NCI-H1930 (cell line): ENCODE measurements around the gene CGN.
"Not testable (repeated sequence)": the region's sequence is repeated elsewhere in the genome, so short reads cannot be mapped to it uniquely, and the experiment has no call there.

Experiments used
- DNase-seq, 2 experiments: peaks; one replicate each; lab custom pipeline; 2025; lab: John Stamatoyannopoulos, UW

CGN gene

DNA sequence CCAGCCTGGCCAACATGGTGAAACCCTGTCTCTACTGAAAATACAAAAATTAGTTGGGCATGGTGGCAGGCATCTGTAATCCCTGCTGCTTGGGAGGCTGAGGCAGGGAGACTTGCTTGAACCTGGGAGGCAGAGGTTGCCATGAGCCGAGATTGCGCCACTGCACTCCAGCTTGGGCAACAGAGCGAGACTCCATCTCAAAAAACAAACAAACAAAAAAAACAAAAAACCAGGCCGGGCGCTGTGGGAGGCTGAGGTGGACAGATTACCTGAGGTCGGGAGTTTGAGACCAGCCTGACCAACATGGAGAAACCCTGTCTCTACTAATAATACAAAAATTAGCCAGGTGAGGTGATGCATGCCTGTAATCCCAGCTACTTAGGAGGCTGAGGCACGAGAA is 11.2 kb downstream of the CGN start:
- not testable (repeated sequence) for DNase-seq

GRCh38 chr1:151523326-151523725 is 12.1 kb downstream of the CGN start:
- DNase-seq = no peak

DNA sequence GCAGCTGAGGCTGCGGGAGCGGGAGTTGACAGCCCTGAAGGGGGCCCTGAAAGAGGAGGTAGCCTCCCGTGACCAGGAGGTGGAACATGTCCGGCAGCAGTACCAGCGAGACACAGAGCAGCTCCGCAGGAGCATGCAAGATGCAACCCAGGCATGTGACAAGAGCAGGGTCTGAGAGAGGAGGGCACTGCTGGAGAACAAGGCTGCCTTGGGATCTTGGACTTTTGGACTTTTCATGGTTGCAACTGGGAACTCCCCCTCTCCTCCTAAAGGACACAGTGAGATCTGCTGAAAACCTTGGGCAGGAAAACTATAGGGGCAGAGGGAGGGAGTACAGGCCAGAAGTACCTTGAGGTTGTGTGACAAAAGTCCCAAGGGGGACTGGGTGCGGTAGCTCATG is 13.5 kb downstream of the CGN start:
- DNase-seq = no peak

- DNase-seq = no peak
Observed at GRCh38 chr1:151526735-151527525, 15.7 kb downstream of the CGN start.

GRCh38 chr1:151529211-151529702 is 18.1 kb downstream of the CGN start:
- DNase-seq = no peak

DNA sequence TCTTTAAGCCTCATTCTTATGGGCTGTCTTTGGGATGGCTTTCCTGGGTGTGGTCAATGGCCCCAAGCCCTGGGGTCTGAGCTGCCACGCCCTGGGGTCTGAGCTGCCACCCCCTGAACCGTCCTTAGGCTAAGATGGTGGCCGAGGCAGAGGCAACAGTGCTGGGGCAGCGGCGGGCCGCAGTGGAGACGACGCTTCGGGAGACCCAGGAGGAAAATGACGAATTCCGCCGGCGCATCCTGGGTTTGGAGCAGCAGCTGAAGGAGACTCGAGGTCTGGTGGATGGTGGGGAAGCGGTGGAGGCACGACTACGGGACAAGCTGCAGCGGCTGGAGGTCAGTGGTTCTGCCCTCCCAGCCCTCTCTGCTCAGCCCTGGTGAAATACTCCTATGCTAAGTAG is 18.6 kb downstream of the CGN start:
- DNase-seq = no peak

DNA sequence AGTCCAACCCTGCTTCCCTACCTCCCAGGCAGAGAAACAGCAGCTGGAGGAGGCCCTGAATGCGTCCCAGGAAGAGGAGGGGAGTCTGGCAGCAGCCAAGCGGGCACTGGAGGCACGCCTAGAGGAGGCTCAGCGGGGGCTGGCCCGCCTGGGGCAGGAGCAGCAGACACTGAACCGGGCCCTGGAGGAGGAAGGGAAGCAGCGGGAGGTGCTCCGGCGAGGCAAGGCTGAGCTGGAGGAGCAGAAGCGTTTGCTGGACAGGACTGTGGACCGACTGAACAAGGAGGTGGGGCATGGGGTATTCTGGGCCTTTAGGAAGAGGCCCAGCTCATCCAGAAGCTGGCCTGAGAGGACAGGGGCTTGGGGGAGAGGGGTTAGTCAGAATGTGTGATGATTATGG is 19.3 kb downstream of the CGN start:
- DNase-seq = no peak

GRCh38 chr1:151533870-151534269 is 22.7 kb downstream of the CGN start:
- DNase-seq = no peak

DNA sequence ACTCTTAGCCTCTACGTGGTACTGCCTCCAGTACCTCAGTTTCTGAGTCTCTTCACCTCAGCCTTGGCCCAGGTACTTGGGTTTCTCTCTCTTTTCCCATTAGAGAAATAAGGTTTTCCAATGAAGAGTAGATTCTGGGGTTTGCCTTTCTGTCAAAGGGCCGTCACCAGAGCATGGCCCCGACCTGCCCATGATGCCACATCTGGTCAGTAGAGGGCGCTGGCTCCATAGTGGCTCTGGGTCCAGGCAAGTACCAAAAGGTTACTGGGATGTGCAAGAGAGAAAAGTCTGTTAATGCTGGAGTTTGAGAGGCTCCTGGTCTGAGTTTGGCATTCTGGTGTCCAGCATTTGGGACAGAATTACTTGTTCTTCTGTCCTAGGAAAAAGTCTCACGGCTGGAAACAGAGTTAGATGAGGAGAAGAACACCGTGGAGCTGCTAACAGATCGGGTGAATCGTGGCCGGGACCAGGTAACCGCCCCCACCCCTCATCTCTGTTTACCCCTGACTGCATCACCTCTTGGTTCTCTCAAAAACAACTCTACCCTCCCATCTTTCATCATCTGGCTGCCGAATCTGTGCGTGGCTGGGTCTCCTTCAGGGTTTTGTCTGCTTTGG is 23.6 kb downstream of the CGN start:
- peak; percentile 13 to 46 for DNase-seq

GRCh38 chr1:151535326-151536271 is 24.4 kb downstream of the CGN start:
- no peak for DNase-seq

DNA sequence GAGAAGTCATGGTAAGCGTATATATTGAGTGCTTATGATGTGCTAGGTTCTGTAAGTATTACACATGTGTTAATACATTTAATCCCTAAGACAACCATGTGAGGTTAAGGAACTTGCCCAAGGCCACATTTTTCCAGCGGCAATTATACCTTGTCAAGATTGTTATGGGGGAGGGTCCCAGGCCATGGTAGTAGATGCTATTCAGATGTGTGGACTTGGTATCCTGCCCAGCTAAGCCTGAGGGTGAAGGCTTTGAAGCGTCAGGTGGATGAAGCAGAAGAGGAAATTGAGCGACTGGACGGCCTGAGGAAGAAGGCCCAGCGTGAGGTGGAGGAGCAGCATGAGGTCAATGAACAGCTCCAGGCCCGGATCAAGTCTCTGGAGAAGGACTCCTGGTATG is 25.3 kb downstream of the CGN start:
- no peak for DNase-seq

DNA sequence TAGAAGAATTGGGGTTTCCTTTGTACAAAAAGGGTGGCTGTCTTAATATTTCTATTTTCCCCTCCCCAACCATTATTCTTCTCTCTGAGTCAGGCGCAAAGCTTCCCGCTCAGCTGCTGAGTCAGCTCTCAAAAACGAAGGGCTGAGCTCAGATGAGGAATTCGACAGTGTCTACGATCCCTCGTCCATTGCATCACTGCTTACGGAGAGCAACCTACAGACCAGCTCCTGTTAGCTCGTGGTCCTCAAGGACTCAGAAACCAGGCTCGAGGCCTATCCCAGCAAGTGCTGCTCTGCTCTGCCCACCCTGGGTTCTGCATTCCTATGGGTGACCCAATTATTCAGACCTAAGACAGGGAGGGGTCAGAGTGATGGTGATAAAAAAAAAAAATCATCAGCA is 25.9 kb downstream of the CGN start:
- DNase-seq = no peak

- DNase-seq = peak in 1 of 2 experiments; percentile 76
Observed at GRCh38 chr1:151539321-151540020, 28.3 kb downstream of the CGN start.

GRCh38 chr1:151540021-151540981 is 29.1 kb downstream of the CGN start, which contains the start of gene TUFT1:
Gene TUFT1, plus strand, starts transcription at chr1:151540309. Its CDS starts 58 bp downstream, at chr1:151540367.
- peak; percentile 83 to 92 for DNase-seq

GRCh38 chr1:151540982-151541377 is 29.8 kb downstream of the CGN start:
- no peak for DNase-seq

- no peak for DNase-seq
Observed at GRCh38 chr1:151541752-151542151, 30.6 kb downstream of the CGN start.

DNA sequence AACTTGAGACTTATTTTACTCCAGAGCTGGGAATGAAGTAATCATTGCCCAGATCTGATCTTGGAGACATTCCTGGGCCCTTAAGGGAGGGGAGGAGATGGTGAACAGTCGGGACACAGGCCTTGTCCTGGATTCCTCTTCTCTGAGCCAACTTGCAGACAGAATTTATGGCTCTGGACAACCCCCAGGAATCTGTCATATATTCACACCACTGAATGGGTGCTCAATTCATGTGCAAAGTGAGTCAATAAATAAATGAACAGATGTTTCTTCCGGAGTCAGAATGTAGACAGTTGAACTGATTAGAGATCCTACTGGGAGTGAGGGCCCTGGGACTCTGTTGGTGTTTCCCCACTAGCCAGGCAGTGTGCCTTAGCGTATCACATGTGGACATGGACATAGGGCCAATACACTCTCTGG is 31.5 kb downstream of the CGN start:
- no peak for DNase-seq

DNA sequence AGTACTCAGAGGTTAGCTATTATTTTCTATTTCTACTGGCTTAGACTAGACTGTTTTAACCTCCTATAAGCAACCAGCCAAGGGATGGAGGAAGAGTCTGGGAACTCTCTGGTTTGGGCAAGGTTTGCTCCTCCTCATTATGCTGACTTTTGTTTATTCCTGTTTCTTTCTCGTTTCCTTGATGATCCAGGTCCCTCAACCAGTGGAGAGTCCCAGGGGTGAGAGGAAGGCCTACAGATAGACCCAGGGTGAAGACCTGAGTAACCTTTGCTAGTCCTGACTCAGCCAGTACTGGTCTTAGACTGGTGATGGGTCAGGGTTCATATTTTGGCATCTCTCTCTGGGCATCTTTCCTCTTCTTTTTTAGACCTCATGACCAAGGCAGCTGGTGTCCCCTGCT is 34.4 kb downstream of the CGN start:
- no peak for DNase-seq

- DNase-seq = no peak
Observed at GRCh38 chr1:151546011-151546925, 35.1 kb downstream of the CGN start.
